Immature natural killer cell (primary cell): Measurements from ENCODE around the gene MPV17. TPM values are rescaled to one million over a fixed set of nuclear protein-coding genes. Genes with fewer than 3 reads are reported as not detected.

ENCODE experiments used
- DNase-seq, 3 donors: peaks; one replicate each; pipeline ENCODE4 v3.0.0; 2022; ENCODE audit warnings: mixed read lengths in 1 of 3
- H3K27ac Mint-ChIP-seq, 6 donors: one replicate each; pipeline ENCODE4 v1.8.0; 2020; ENCODE audit warnings: mixed read lengths in 6 of 6, mild to moderate bottlenecking in 5 of 6, inconsistent platforms in 4 of 6, moderate library complexity in 3 of 6
- H3K27me3 Mint-ChIP-seq, 3 donors: one replicate each; pipeline ENCODE4 v1.8.0; 2020 to 2021; ENCODE audit warnings: low read depth in 3 of 3, mild to moderate bottlenecking in 3 of 3, mixed read lengths in 3 of 3, moderate library complexity in 3 of 3, inconsistent platforms in 1 of 3
- H3K36me3 Mint-ChIP-seq, 3 donors: one replicate each; pipeline ENCODE4 v1.8.0; 2020; ENCODE audit warnings: mixed read lengths in 3 of 3, inconsistent platforms in 2 of 3, mild to moderate bottlenecking in 2 of 3
- H3K4me1 Mint-ChIP-seq, 2 donors: one replicate each; pipeline ENCODE4 v1.8.0; 2020; ENCODE audit warnings: inconsistent platforms in 2 of 2, mild to moderate bottlenecking in 2 of 2, mixed read lengths in 2 of 2, moderate library complexity in 1 of 2
- H3K4me3 Mint-ChIP-seq, 5 donors: one replicate each; pipeline ENCODE4 v1.8.0; 2020; ENCODE audit warnings: mild to moderate bottlenecking in 5 of 5, mixed read lengths in 5 of 5, inconsistent platforms in 3 of 5, moderate library complexity in 3 of 5
- H3K9me3 Mint-ChIP-seq, 6 donors: one replicate each; pipeline ENCODE4 v1.8.0; 2020; ENCODE audit warnings: mild to moderate bottlenecking in 6 of 6, mixed read lengths in 6 of 6, inconsistent platforms in 4 of 6, moderate library complexity in 3 of 6
- polyA plus RNA-seq, 3 donors: library from polyadenylated mRNA; unstranded; fragments of 300-500 nt; fragmentation: Illumina TruSeq; gene quantifications; one replicate each; pipeline ENCODE4 v1.2.3, GENCODE V29; 2021

MPV17 gene
- polyA plus RNA-seq, 3 donors from 2014 or later = 101 to 276 (median 130) TPM

DNA sequence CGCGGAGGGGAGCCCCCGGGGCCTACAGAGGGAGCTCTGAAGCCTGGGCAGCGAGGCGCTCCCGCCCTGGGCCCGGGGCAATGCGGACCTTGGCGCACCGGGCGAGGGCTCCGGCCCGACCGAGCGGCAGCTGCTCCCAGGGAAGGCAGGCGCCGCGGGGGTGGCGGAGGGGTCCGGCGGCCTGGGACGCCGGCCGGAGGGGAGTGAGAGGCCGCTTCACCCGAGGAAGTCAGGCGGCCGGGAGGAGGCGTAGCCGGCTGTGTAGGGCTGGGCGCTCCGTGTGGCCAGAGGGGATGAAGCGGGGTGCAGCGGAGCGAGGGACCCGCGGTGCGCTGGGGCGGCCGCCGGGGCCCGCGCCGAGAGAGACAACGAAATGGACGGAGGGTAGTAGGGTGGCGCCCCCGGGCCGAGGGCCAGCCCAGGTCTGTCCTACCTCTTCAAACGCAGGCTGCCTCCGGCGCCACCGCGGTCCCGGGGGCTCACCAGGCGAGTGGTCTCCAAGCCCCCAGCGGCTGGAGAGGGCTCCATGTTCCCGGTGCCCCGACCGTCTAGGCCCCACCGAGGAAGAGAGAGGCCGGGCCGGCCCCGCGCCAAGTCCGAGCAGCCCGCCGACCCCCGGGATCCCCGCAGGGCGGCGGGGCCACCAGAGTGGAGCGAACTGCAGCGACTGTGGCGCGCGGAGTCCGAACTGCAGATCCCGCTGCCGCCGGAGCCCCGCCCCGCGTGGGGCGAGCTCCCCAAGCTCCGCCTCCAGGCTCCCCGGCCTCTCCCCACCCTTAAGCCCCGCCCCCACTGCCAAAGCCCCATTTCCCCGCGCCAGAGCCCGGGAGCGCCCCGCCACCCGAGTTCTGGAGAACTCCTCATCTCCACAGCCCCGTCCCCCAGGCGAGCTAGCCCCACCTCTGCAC is 60.3 kb downstream of the MPV17 start, which contains the start of gene SLC30A3:
Gene SLC30A3, minus strand, starts transcription at position 669 of the 908 bp plus-strand sequence. Its CDS starts 141 bp downstream, at position 528.
- Mint-ChIP-seq H3K4me3 (peak within 1 kb of the TSS; percentile 72 to 89 (median 85)), H3K4me1 (peaks cover 32 to 33% of the 10 kb centered on the region in 2 donors), H3K27me3 (peaks cover 23 to 39% (median 32%) of the 10 kb centered on the region in 3 donors), H3K9me3 (peaks cover 0 to 4% (median 0%) of the 10 kb centered on the region in 6 donors), H3K36me3 (no peaks in the 10 kb centered on the region), H3K27ac (no peak within 1 kb of the TSS)
- peak; percentile 33 to 42 (median 38) for DNase-seq

DNA sequence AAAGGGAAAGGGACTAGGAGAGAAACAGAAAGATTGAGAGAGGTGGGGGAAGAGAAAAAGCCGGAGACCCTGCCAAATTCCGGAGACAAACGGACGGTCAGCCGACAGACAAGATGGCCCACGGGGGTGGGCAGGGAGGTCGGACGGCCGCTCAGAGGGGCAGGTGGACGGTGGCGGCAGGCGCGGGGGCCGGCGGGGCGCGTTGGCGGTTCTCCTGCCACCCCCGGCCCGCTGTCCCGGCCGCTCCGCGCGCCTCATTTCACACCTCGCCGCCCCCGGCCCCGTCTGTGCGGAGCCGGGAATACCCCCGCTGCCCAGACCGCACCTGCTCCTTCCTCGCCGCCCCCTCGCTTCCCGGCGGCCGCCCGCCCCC is 61.0 kb downstream of the MPV17 start:
- H3K27ac Mint-ChIP-seq = no peak overlapping the region
- DNase-seq = no peak
- peaks cover 0 to 4% (median 0%) of the 10 kb centered on the region in 6 donors for H3K9me3 Mint-ChIP-seq
- no peaks in the 10 kb centered on the region for H3K36me3 Mint-ChIP-seq
- H3K4me3 Mint-ChIP-seq = peak overlapping the region; percentile 55 to 80 (median 68)
- H3K4me1 Mint-ChIP-seq = peaks cover 32 to 33% of the 10 kb centered on the region in 2 donors
- peaks cover 23 to 42% (median 32%) of the 10 kb centered on the region in 3 donors for H3K27me3 Mint-ChIP-seq

GRCh38 chr2:27261241-27261925 is 61.5 kb downstream of the MPV17 start:
- Mint-ChIP-seq H3K27me3 (peaks cover 23 to 44% (median 32%) of the 10 kb centered on the region in 3 donors), H3K9me3 (peaks cover 0 to 4% (median 0%) of the 10 kb centered on the region in 6 donors), H3K27ac (no peak overlapping the region), H3K4me1 (peaks cover 32 to 33% of the 10 kb centered on the region in 2 donors), H3K4me3 (peak overlapping the region; percentile 55 to 80 (median 68)), H3K36me3 (no peaks in the 10 kb centered on the region)
- no peak for DNase-seq

Other genes starting within 250 kb of the MPV17 start
- 1 to 10 TPM in 1 of 3 donors, under 1 TPM in 2; 0.80 to 1.3 (median 0.92) TPM for gene EMILIN1, start 244.5 kb downstream of the MPV17 start, polyA plus RNA-seq
- gene KHK, start 236.3 kb downstream of the MPV17 start, polyA plus RNA-seq = 1 to 10 TPM; 7.0 to 9.5 (median 8.4) TPM
- not detected for gene CGREF1, start 204.0 kb downstream of the MPV17 start, polyA plus RNA-seq
- 1 to 10 TPM in 2 of 3 donors, under 1 TPM in 1; 0.38 to 5.5 (median 1.5) TPM for gene ABHD1, start 199.3 kb downstream of the MPV17 start, polyA plus RNA-seq
- gene PREB, start 188.5 kb downstream of the MPV17 start, polyA plus RNA-seq = 100 to 1,000 TPM in 1 of 3 donors, 10 to 100 TPM in 2; 90.9 to 105 (median 94.2) TPM
- not detected for gene PRR30, start 183.7 kb downstream of the MPV17 start, polyA plus RNA-seq
- gene TCF23, start 174.1 kb downstream of the MPV17 start, polyA plus RNA-seq = not detected
- gene ATRAID, start 111.1 kb downstream of the MPV17 start, polyA plus RNA-seq = 100 to 1,000 TPM; 264 to 391 (median 388) TPM
- 10 to 100 TPM in 2 of 3 donors, 1 to 10 TPM in 1; 5.3 to 15.1 (median 11.5) TPM for gene SLC5A6, start 110.8 kb downstream of the MPV17 start, polyA plus RNA-seq
- 10 to 100 TPM in 1 of 3 donors, 1 to 10 TPM in 2; 6.9 to 17.8 (median 8.5) TPM for gene CAD, start 105.7 kb downstream of the MPV17 start, polyA plus RNA-seq
- gene SLC30A3, start 60.0 kb downstream of the MPV17 start, polyA plus RNA-seq = not detected
- gene DNAJC5G, start 47.7 kb downstream of the MPV17 start, polyA plus RNA-seq = not detected
- under 1 TPM; 0.12 to 0.49 (median 0.48) TPM for gene TRIM54, start 40.7 kb downstream of the MPV17 start, polyA plus RNA-seq
- gene UCN, start 14.7 kb downstream of the MPV17 start, polyA plus RNA-seq = under 1 TPM in 1 of 3 donors, not detected in 2; 0.66 TPM
- gene GTF3C2, start 33.7 kb upstream of the MPV17 start, polyA plus RNA-seq = 10 to 100 TPM; 22.1 to 43.7 (median 34.7) TPM
- gene EIF2B4, start 47.2 kb upstream of the MPV17 start, polyA plus RNA-seq = 10 to 100 TPM; 21.3 to 33.1 (median 24.7) TPM
- 100 to 1,000 TPM; 236 to 321 (median 261) TPM for gene SNX17, start 47.5 kb upstream of the MPV17 start, polyA plus RNA-seq
- gene ZNF513, start 57.6 kb upstream of the MPV17 start, polyA plus RNA-seq = 1 to 10 TPM; 2.2 to 6.3 (median 2.7) TPM
- 100 to 1,000 TPM in 2 of 3 donors, 10 to 100 TPM in 1; 71.3 to 116 (median 104) TPM for gene PPM1G, start 86.5 kb upstream of the MPV17 start, polyA plus RNA-seq
- gene NRBP1, start 105.5 kb upstream of the MPV17 start, polyA plus RNA-seq = 100 to 1,000 TPM in 2 of 3 donors, 10 to 100 TPM in 1; 85.7 to 154 (median 147) TPM
- gene KRTCAP3, start 119.3 kb upstream of the MPV17 start, polyA plus RNA-seq = under 1 TPM in 1 of 3 donors, not detected in 2; 0.63 TPM
- 1 to 10 TPM in 2 of 3 donors, under 1 TPM in 1; 0.76 to 8.4 (median 3.1) TPM for gene IFT172, start 166.6 kb upstream of the MPV17 start, polyA plus RNA-seq
- not detected for gene FNDC4, start 172.1 kb upstream of the MPV17 start, polyA plus RNA-seq
- not detected for gene GCKR, start 173.7 kb upstream of the MPV17 start, polyA plus RNA-seq